ENCODE results near the gene SLC43A1. TPM values are rescaled to one million over a fixed set of nuclear protein-coding genes. Genes with fewer than 3 reads are reported as not detected.
"Not testable (repeated sequence)": the region's sequence is repeated elsewhere in the genome, so short reads cannot be mapped to it uniquely, and the experiment has no call there.

The SLC43A1 gene
- total and polyA plus RNA-seq, 4 experiments from 2014 or later, result 14.8 to 21.7 (median 18.6) TPM

GRCh38 chr11:57542582-57542981 is 27.1 kb upstream of the SLC43A1 start:
- Histone ChIP-seq H3K36me3 (ENCODE audit: insufficient read depth, low read length) (no peaks in the 10 kb centered on the region), H3K9me3 (ENCODE audit: control insufficient read depth in 1 of 2, low read length in 2 of 2) (no peaks in the 10 kb centered on the region), H3K4me1 (ENCODE audit: insufficient read depth, low read length) (no peaks in the 10 kb centered on the region), H3K4me3 (ENCODE audit: low read length in 2 of 2) (no peak overlapping the region), H3K27me3 (ENCODE audit: insufficient read depth, low read length) (no peaks in the 10 kb centered on the region), H3K27ac (ENCODE audit: low read depth, low read length) (no peak overlapping the region)
- DNase-seq, result no peak
- Mint-ChIP-seq H3K4me3 (peak overlapping the region in 1 of 8 donors; percentile 12), H3K36me3 (peaks cover 3 to 8% of the 10 kb centered on the region in 2 donors), H3K4me1 (no peaks in the 10 kb centered on the region), H3K27me3 (no peaks in the 10 kb centered on the region), H3K27ac (peak overlapping the region in 2 of 7 donors; percentile 23 to 40), H3K9me3 (peaks cover 0 to 2% (median 0%) of the 10 kb centered on the region in 8 donors)
- intact Hi-C loops (cut with micrococcal nuclease), result no loop called here
- ChIA-PET POLR2A (ENCODE audit: partially characterized antibody) (no interaction called here), CTCF (ENCODE audit: partially characterized antibody) (interaction anchor here (0.8 kb wide), 1 partner anchor 16 kb away, joined by 3 read pairs; no protein-coding TSS in a partner anchor)

- H3K4me1 ChIP-seq (ENCODE audit: insufficient read depth, low read length), result no peaks in the 10 kb centered on the region
- H3K4me3 ChIP-seq (ENCODE audit: low read length in 2 of 2), result no peak overlapping the region
- H3K9me3 ChIP-seq (ENCODE audit: control insufficient read depth in 1 of 2, low read length in 2 of 2), result no peaks in the 10 kb centered on the region
- Mint-ChIP-seq H3K4me1 (no peaks in the 10 kb centered on the region), H3K27ac (peak overlapping the region in 2 of 7 donors; percentile 13 to 23), H3K9me3 (peaks cover 0 to 2% (median 0%) of the 10 kb centered on the region in 8 donors), H3K36me3 (peaks cover 3 to 4% of the 10 kb centered on the region in 2 donors), H3K4me3 (no peak overlapping the region), H3K27me3 (no peaks in the 10 kb centered on the region)
- no peaks in the 10 kb centered on the region for H3K36me3 ChIP-seq (ENCODE audit: insufficient read depth, low read length)
- no peak overlapping the region for H3K27ac ChIP-seq (ENCODE audit: low read depth, low read length)
- intact Hi-C loops (cut with micrococcal nuclease), result no loop called here
- ChIA-PET CTCF (ENCODE audit: partially characterized antibody) (interaction anchor here (2.6 kb wide), 1 partner anchor 48 kb away, joined by 9 read pairs; no protein-coding TSS in a partner anchor), POLR2A (ENCODE audit: partially characterized antibody) (no interaction called here)
- no peak for DNase-seq
- no peaks in the 10 kb centered on the region for H3K27me3 ChIP-seq (ENCODE audit: insufficient read depth, low read length)
Measured at GRCh38 chr11:57541169-57541568, 25.7 kb upstream of the SLC43A1 start.

- Mint-ChIP-seq H3K9me3 (peaks cover 0 to 2% (median 0%) of the 10 kb centered on the region in 8 donors), H3K27me3 (no peaks in the 10 kb centered on the region), H3K4me1 (no peaks in the 10 kb centered on the region), H3K27ac (no peak overlapping the region), H3K36me3 (peaks cover 3 to 6% of the 10 kb centered on the region in 2 donors), H3K4me3 (no peak overlapping the region)
- no peaks in the 10 kb centered on the region for H3K27me3 ChIP-seq (ENCODE audit: insufficient read depth, low read length)
- no peak overlapping the region for H3K27ac ChIP-seq (ENCODE audit: low read depth, low read length)
- intact Hi-C loops (cut with micrococcal nuclease), result no loop called here
- no peaks in the 10 kb centered on the region for H3K4me1 ChIP-seq (ENCODE audit: insufficient read depth, low read length)
- ChIA-PET CTCF (ENCODE audit: partially characterized antibody) (interaction anchor here (1.2 to 2.6 kb wide), 2 partner anchors 29 to 46 kb away, joined by 4 to 9 read pairs; partner anchors contain the start of gene UBE2L6), POLR2A (ENCODE audit: partially characterized antibody) (no interaction called here)
- H3K36me3 ChIP-seq (ENCODE audit: insufficient read depth, low read length), result no peaks in the 10 kb centered on the region
- no peaks in the 10 kb centered on the region for H3K9me3 ChIP-seq (ENCODE audit: control insufficient read depth in 1 of 2, low read length in 2 of 2)
- no peak for DNase-seq
- H3K4me3 ChIP-seq (ENCODE audit: low read length in 2 of 2), result no peak overlapping the region
Measured at GRCh38 chr11:57539342-57539741, 23.8 kb upstream of the SLC43A1 start.

- H3K9me3 ChIP-seq (ENCODE audit: control insufficient read depth in 1 of 2, low read length in 2 of 2), result no peaks in the 10 kb centered on the region
- POLR2A ChIA-PET (ENCODE audit: partially characterized antibody), result no interaction called here
- no peaks in the 10 kb centered on the region for H3K4me1 ChIP-seq (ENCODE audit: insufficient read depth, low read length)
- no peak within 1 kb of the TSS for H3K4me3 ChIP-seq (ENCODE audit: low read length in 2 of 2)
- H3K27me3 ChIP-seq (ENCODE audit: insufficient read depth, low read length), result no peaks in the 10 kb centered on the region
- peaks cover 3% of the 10 kb centered on the region in 2 donors for H3K36me3 Mint-ChIP-seq
- H3K4me1 Mint-ChIP-seq, result peaks cover 0 to under 1% (median under 1%) of the 10 kb centered on the region in 4 donors
- no peaks in the 10 kb centered on the region for H3K36me3 ChIP-seq (ENCODE audit: insufficient read depth, low read length)
- H3K4me3 Mint-ChIP-seq, result no peak within 1 kb of the TSS
- CTCF ChIA-PET (ENCODE audit: partially characterized antibody), result interaction anchor here (0.9 to 25.5 kb wide), 3 partner anchors 11 to 104 kb away, joined by 3 to 848 read pairs (median 14); no protein-coding TSS in a partner anchor
- DNase-seq, result no peak
- no peaks in the 10 kb centered on the region for H3K9me3 Mint-ChIP-seq
- no peak within 1 kb of the TSS for H3K27ac ChIP-seq (ENCODE audit: low read depth, low read length)
- peak within 1 kb of the TSS in 1 of 7 donors; percentile 60 for H3K27ac Mint-ChIP-seq
- H3K27me3 Mint-ChIP-seq, result no peaks in the 10 kb centered on the region
- intact Hi-C loops (cut with micrococcal nuclease), result no loop called here
Measured at GRCh38 chr11:57536947-57537619, 21.6 kb upstream of the SLC43A1 start, which contains the start of gene SMTNL1. SMTNL1 (plus strand) TSS chr11:57537595; CDS start chr11:57542643, 5,048 bp downstream.

- H3K27me3 Mint-ChIP-seq; DNase-seq; H3K27me3 ChIP-seq (ENCODE audit: insufficient read depth, low read length); H3K27ac ChIP-seq (ENCODE audit: low read depth, low read length); H3K36me3 ChIP-seq (ENCODE audit: insufficient read depth, low read length); POLR2A ChIA-PET (ENCODE audit: partially characterized antibody); H3K9me3 Mint-ChIP-seq; H3K4me3 Mint-ChIP-seq; H3K4me3 ChIP-seq (ENCODE audit: low read length in 2 of 2); intact Hi-C loops (cut with micrococcal nuclease); H3K9me3 ChIP-seq (ENCODE audit: control insufficient read depth in 1 of 2, low read length in 2 of 2); H3K27ac Mint-ChIP-seq: not testable (repeated sequence)
- H3K36me3 Mint-ChIP-seq, result peaks cover 3 to 12% of the 10 kb centered on the region in 2 donors
- H3K4me1 ChIP-seq (ENCODE audit: insufficient read depth, low read length), result peaks cover 15% of the 10 kb centered on the region
- CTCF ChIA-PET (ENCODE audit: partially characterized antibody), result interaction anchor here (0.8 to 25.5 kb wide), 7 partner anchors 8 to 213 kb away, joined by 3 to 848 read pairs (median 4); partner anchors contain the start of gene UBE2L6
- peaks cover 6 to 21% (median 17%) of the 10 kb centered on the region in 4 donors for H3K4me1 Mint-ChIP-seq
Measured at GRCh38 chr11:57534449-57534848, 18.9 kb upstream of the SLC43A1 start.

- intact Hi-C loops (cut with micrococcal nuclease), result loop anchor here (1.0 kb wide), 9 partner anchors 35 to 1047 kb away; partner anchors contain the start of genes CLP1, MED19, SELENOH and SSRP1
- Histone ChIP-seq H3K4me1 (ENCODE audit: insufficient read depth, low read length) (peaks cover 23% of the 10 kb centered on the region), H3K27me3 (ENCODE audit: insufficient read depth, low read length) (no peaks in the 10 kb centered on the region), H3K9me3 (ENCODE audit: control insufficient read depth in 1 of 2, low read length in 2 of 2) (no peaks in the 10 kb centered on the region), H3K27ac (ENCODE audit: low read depth, low read length) (peak within 1 kb of the TSS; percentile 88), H3K36me3 (ENCODE audit: insufficient read depth, low read length) (peaks cover 7% of the 10 kb centered on the region), H3K4me3 (ENCODE audit: low read length in 2 of 2) (peak within 1 kb of the TSS; percentile 71 to 94)
- Mint-ChIP-seq H3K27ac (peak within 1 kb of the TSS; percentile 92 to 96 (median 95)), H3K4me1 (peaks cover 9 to 34% (median 26%) of the 10 kb centered on the region in 4 donors), H3K9me3 (no peaks in the 10 kb centered on the region), H3K4me3 (peak within 1 kb of the TSS; percentile 88 to 95 (median 90)), H3K36me3 (peaks cover 0 to 19% of the 10 kb centered on the region in 2 donors), H3K27me3 (no peaks in the 10 kb centered on the region)
- POLR2A ChIA-PET (ENCODE audit: partially characterized antibody), result interaction anchor here (0.7 to 2.2 kb wide), 14 partner anchors 10 to 211 kb away, joined by 3 to 23 read pairs (median 5); partner anchors contain the start of genes CLP1, MED19, SELENOH and SLC43A1
- CTCF ChIA-PET (ENCODE audit: partially characterized antibody), result interaction anchor here (1.0 to 25.5 kb wide), 7 partner anchors 13 to 186 kb away, joined by 3 to 848 read pairs (median 10); partner anchors contain the start of genes RTN4RL2 and UBE2L6
- DNase-seq, result peak; percentile 93 to 98 (median 96)
Measured at GRCh38 chr11:57530596-57531507, 15.3 kb upstream of the SLC43A1 start, which contains the start of gene TIMM10. TIMM10 (minus strand) TSS chr11:57530754; CDS start chr11:57530189, 565 bp downstream.
